CD4-positive, alpha-beta T cell (primary cell): ENCODE data around the gene F10. TPM values are rescaled to one million over a fixed set of nuclear protein-coding genes. Genes with fewer than 3 reads are reported as not detected.

Experiments used
- ATAC-seq: fragments of 200-7000 bp; cut with Tn5 transposase; one replicate; pipeline ENCODE4 v1.10.0; 2022; ENCODE audit warnings: mild to moderate bottlenecking; ENCODE audit not compliant: poor library complexity
- CTCF ChIA-PET: fragments of 350-600 bp; sonication (Branson Sonifier 250); formaldehyde crosslinking; loops from one replicate; lab custom pipeline; 2021; ENCODE audit warnings: antibody characterized with exemption, inconsistent platforms; lab: Charles Lee
- POLR2A ChIA-PET: fragments of 350-600 bp; sonication (Branson Sonifier 250); formaldehyde crosslinking; loops from one replicate; lab custom pipeline; 2021; ENCODE audit warnings: antibody characterized with exemption, inconsistent platforms; lab: Charles Lee
- DNase-seq, 14 experiments: peaks; one replicate each; pipeline ENCODE4 v3.0.0-alpha.2; 2013 to 2020; ENCODE audit warnings: mixed read lengths in 2 of 14
- H3K27ac ChIP-seq, 2 donors: one replicate each; pipeline versions ENCODE4 v1.5.1 to v1.7.0; 2013; ENCODE audit warnings: low read length in 2 of 2, low read depth in 1 of 2, mild to moderate bottlenecking in 1 of 2
- H3K27me3 ChIP-seq, 2 experiments: 1 replicate in 1 of 2; 2 replicates in 1 of 2; pipeline versions ENCODE4 v1.6.1 to v1.7.0; 2013; ENCODE audit warnings: low read length in 2 of 2, control low read depth in 1 of 2, mild to moderate bottlenecking in 1 of 2, moderate library complexity in 1 of 2; ENCODE audit not compliant: insufficient read depth in 2 of 2, control insufficient read depth in 1 of 2
- H3K36me3 ChIP-seq: one replicate; pipeline ENCODE4 v1.6.1; 2013; ENCODE audit warnings: low read length, control low read depth; ENCODE audit not compliant: insufficient read depth
- H3K4me1 ChIP-seq: one replicate; pipeline ENCODE4 v1.6.1; 2013; ENCODE audit warnings: low read length, control low read depth; ENCODE audit not compliant: insufficient read depth
- H3K4me3 ChIP-seq: one replicate; pipeline ENCODE4 v1.5.1; 2013; ENCODE audit warnings: mild to moderate bottlenecking, low read length, moderate library complexity
- H3K9me3 ChIP-seq, 2 experiments: 1 replicate in 1 of 2; 2 replicates in 1 of 2; pipeline versions ENCODE4 v1.6.1 to v1.7.0; 2013; ENCODE audit warnings: low read length in 2 of 2, mild to moderate bottlenecking in 2 of 2, control low read depth in 1 of 2, moderate library complexity in 1 of 2; ENCODE audit not compliant: control insufficient read depth in 1 of 2, insufficient read depth in 1 of 2
- H3K27ac Mint-ChIP-seq: one replicate; pipeline ENCODE4 v1.8.0; 2020; ENCODE audit warnings: mixed read lengths
- H3K27me3 Mint-ChIP-seq: one replicate; pipeline ENCODE4 v1.8.0; 2021; ENCODE audit warnings: mixed read lengths
- H3K36me3 Mint-ChIP-seq: one replicate; pipeline ENCODE4 v1.8.0; 2021; ENCODE audit warnings: low read depth, mixed read lengths
- H3K4me1 Mint-ChIP-seq: one replicate; pipeline ENCODE4 v1.8.0; 2021; ENCODE audit warnings: low read depth, mixed read lengths
- H3K4me3 Mint-ChIP-seq: one replicate; pipeline ENCODE4 v1.8.0; 2020; ENCODE audit warnings: mild to moderate bottlenecking, mixed read lengths
- H3K9me3 Mint-ChIP-seq: one replicate; pipeline ENCODE4 v1.8.0; 2020; ENCODE audit warnings: mixed read lengths
- CTCF ChIP-seq: fragments of 200-600 bp; IDR thresholded peaks from one replicate; pipeline ENCODE4 v1.8.0; 2022; ENCODE audit warnings: antibody characterized with exemption, mild to moderate bottlenecking
- intact Hi-C, 2 experiments: fragments of 100-400 bp; cut with DNase I in 1 of 2; cut with micrococcal nuclease in 1 of 2; formaldehyde crosslinking; loops; one replicate each; pipeline versions ENCODE4 v1.15.1 to v1.9.0; 2023 to 2025; cut with DNase I, micrococcal nuclease
- total RNA-seq, 174 experiments: library from RNA in 2 of 174; stranded (reverse) in 2 of 174; gene quantifications; one replicate each; pipeline ENCODE4 v1.2.3 and lab custom pipeline; 2021 to 2026

The F10 gene
- total RNA-seq, 2 experiments from 2014 or later, result not detected

GRCh38 chr13:113080361-113080831 is 42.2 kb upstream of the F10 start:
- ATAC-seq, result no peak
- no peak overlapping the region for H3K4me3 ChIP-seq
- CTCF ChIA-PET, result no interaction called here
- H3K27me3 Mint-ChIP-seq, result no peaks in the 10 kb centered on the region
- H3K4me3 Mint-ChIP-seq, result no peak overlapping the region
- H3K36me3 ChIP-seq, result no peaks in the 10 kb centered on the region
- no peaks in the 10 kb centered on the region for H3K4me1 Mint-ChIP-seq
- H3K27me3 ChIP-seq, result no peaks in the 10 kb centered on the region
- H3K27ac ChIP-seq, result no peak overlapping the region
- no peaks in the 10 kb centered on the region for H3K4me1 ChIP-seq
- intact Hi-C loops, result no loop called here
- no peak for DNase-seq
- peaks cover 0 to 5% of the 10 kb centered on the region in 2 experiments for H3K9me3 ChIP-seq
- H3K27ac Mint-ChIP-seq, result no peak overlapping the region
- POLR2A ChIA-PET, result no interaction called here
- no peak for TF ChIP-seq CTCF
- peaks cover 10% of the 10 kb centered on the region for H3K36me3 Mint-ChIP-seq
- no peaks in the 10 kb centered on the region for H3K9me3 Mint-ChIP-seq

GRCh38 chr13:113080901-113081521 is 41.6 kb upstream of the F10 start:
- no peak for DNase-seq
- Mint-ChIP-seq H3K4me1 (no peaks in the 10 kb centered on the region), H3K9me3 (no peaks in the 10 kb centered on the region), H3K36me3 (peaks cover 4% of the 10 kb centered on the region), H3K4me3 (no peak overlapping the region), H3K27me3 (no peaks in the 10 kb centered on the region), H3K27ac (no peak overlapping the region)
- Histone ChIP-seq H3K27ac (no peak overlapping the region), H3K36me3 (no peaks in the 10 kb centered on the region), H3K4me1 (no peaks in the 10 kb centered on the region), H3K9me3 (peaks cover 0 to 5% of the 10 kb centered on the region in 2 experiments), H3K4me3 (no peak overlapping the region), H3K27me3 (no peaks in the 10 kb centered on the region)
- no peak for TF ChIP-seq CTCF
- intact Hi-C loops, result no loop called here
- no peak for ATAC-seq
- CTCF ChIA-PET, result no interaction called here
- POLR2A ChIA-PET, result no interaction called here

- ChIA-PET POLR2A (no interaction called here), CTCF (no interaction called here)
- Mint-ChIP-seq H3K9me3 (no peaks in the 10 kb centered on the region), H3K4me3 (no peak overlapping the region), H3K36me3 (peaks cover 14% of the 10 kb centered on the region), H3K27ac (no peak overlapping the region), H3K4me1 (no peaks in the 10 kb centered on the region), H3K27me3 (no peaks in the 10 kb centered on the region)
- no peaks in the 10 kb centered on the region for H3K27me3 ChIP-seq
- H3K36me3 ChIP-seq, result no peaks in the 10 kb centered on the region
- TF ChIP-seq CTCF, result no peak
- H3K27ac ChIP-seq, result no peak overlapping the region
- no peaks in the 10 kb centered on the region for H3K4me1 ChIP-seq
- H3K9me3 ChIP-seq, result peaks cover 0 to 5% of the 10 kb centered on the region in 2 experiments
- ATAC-seq (no peak), DNase-seq (no peak)
- intact Hi-C loops, result no loop called here
- no peak overlapping the region for H3K4me3 ChIP-seq
These were observed 40.2 kb upstream of the F10 start for GRCh38 chr13:113082198-113083021.
